Measurements from ENCODE around the gene RBM43. TPM values are rescaled to one million over a fixed set of nuclear protein-coding genes. Genes with fewer than 3 reads are reported as not detected.

RBM43 gene
- total and polyA plus RNA-seq, 2 of the 4 experiments (the other 2 are of a cell fraction) = 1.6 to 3.6 TPM

DNA sequence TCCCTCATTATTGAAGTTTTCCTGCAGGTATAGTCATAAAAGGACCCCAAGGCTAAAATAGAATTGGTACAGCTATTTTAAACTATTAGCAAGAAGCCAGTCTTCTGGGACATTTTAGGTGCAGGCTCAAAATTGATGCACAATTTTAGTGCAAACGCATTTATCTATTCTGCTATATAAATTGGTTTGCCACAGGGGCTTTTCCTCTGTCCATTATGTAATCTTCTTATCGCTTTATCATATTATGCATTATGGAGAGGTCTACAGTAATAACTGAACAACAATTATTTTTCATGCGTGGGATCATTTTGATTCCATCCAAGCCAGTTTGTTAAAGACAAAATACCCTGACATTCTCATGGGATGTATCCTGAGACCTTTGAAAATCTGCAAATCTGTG lies 54.6 kb downstream of the RBM43 start:
- H3K27ac ChIP-seq (ENCODE audit: insufficient read depth, low read length) = no peak overlapping the region
- dilution Hi-C loops (cut with HindIII; ENCODE audit: low sequenced_read_pairs, unreplicated experiment) = no loop called here
- CTCF ChIA-PET = no interaction called here

More for the DNA sequence above, 54.6 kb downstream of the RBM43 start:
- H2BK15ac ChIP-seq (ENCODE audit: low read depth, low read length) = no peak overlapping the region
- peaks cover 2% of the 10 kb centered on the region; the same call in 1 of the 2 replicates for H3K4me1 ChIP-seq (ENCODE audit: control insufficient read depth, insufficient read depth, low read length)
- no peaks in the 10 kb centered on the region for H3K9me3 ChIP-seq (ENCODE audit: control insufficient read depth, insufficient read depth, low read length)
- no peak overlapping the region for H3K56ac ChIP-seq (ENCODE audit: extremely low read depth, insufficient read depth, low read length)
- H4K8ac ChIP-seq (ENCODE audit: low read depth in 2 of 2, low read length in 2 of 2) = no peak overlapping the region
- BruUV-seq (replicated peaks) = no TSS peak
- H2AFZ ChIP-seq (replicated peaks; ENCODE audit: low read length, poor library complexity) = no peak overlapping the region
- H3K14ac ChIP-seq (replicated peaks; ENCODE audit: low read depth, low read length) = no peak overlapping the region
- H3K9me1 ChIP-seq (ENCODE audit: insufficient read depth, low read length) = 0 out of 2 replicates have a peak, but pooled peaks cover 3% of the 10 kb centered on the region
- H3K23ac ChIP-seq (ENCODE audit: low read depth, low read length) = no peak overlapping the region
- no peak overlapping the region for H4K5ac ChIP-seq (ENCODE audit: low read depth, low read length)
- no peaks in the 10 kb centered on the region for H3K36me3 ChIP-seq (ENCODE audit: control insufficient read depth, insufficient read depth, low read length)
- ATAC-seq (ENCODE audit: low read depth) (no peak), DNase-seq (no peak)
- H3K18ac ChIP-seq (ENCODE audit: low read depth, low read length) = no peak overlapping the region
- H2BK120ac ChIP-seq (ENCODE audit: low read depth, low read length) = no peak overlapping the region
- WGBS, 2 experiments (ENCODE audit: extremely low coverage in 2 of 2, insufficient read length in 1 of 2) = no CpG with 5 or more reads among the region's 3 CpGs
- H2BK20ac ChIP-seq (ENCODE audit: low read depth, low read length) = no peak overlapping the region
- H3K79me1 ChIP-seq (ENCODE audit: low read depth in 1 of 2, low read length in 2 of 2) = no peaks in the 10 kb centered on the region
- H2BK5ac ChIP-seq (ENCODE audit: low read depth, low read length, poor library complexity, severe bottlenecking) = no peak overlapping the region
- H2AK5ac ChIP-seq (ENCODE audit: low read depth, low read length) = no peak overlapping the region
- TF ChIP-seq, protein P1, sequence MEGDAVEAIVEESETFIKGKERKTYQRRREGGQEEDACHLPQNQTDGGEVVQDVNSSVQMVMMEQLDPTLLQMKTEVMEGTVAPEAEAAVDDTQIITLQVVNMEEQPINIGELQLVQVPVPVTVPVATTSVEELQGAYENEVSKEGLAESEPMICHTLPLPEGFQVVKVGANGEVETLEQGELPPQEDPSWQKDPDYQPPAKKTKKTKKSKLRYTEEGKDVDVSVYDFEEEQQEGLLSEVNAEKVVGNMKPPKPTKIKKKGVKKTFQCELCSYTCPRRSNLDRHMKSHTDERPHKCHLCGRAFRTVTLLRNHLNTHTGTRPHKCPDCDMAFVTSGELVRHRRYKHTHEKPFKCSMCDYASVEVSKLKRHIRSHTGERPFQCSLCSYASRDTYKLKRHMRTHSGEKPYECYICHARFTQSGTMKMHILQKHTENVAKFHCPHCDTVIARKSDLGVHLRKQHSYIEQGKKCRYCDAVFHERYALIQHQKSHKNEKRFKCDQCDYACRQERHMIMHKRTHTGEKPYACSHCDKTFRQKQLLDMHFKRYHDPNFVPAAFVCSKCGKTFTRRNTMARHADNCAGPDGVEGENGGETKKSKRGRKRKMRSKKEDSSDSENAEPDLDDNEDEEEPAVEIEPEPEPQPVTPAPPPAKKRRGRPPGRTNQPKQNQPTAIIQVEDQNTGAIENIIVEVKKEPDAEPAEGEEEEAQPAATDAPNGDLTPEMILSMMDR (conservative IDR thresholded peaks at IDR 0.05; ENCODE audit: low read depth, low read length) = no peak
- TF ChIP-seq CEBPB (IDR thresholded peaks at IDR 0.05; ENCODE audit: low read depth, low read length) = no peak
- in situ Hi-C loops (cut with MboI; ENCODE audit: low sequenced_read_pairs) = no loop called here
- H3K4me3 ChIP-seq (ENCODE audit: insufficient read depth, low read depth, low read length) = no peak overlapping the region
- no peak overlapping the region for H3K4me2 ChIP-seq (ENCODE audit: low read depth, low read length)
- H3K9ac ChIP-seq (ENCODE audit: low read depth, low read length) = no peak overlapping the region
- H3K4ac ChIP-seq (ENCODE audit: low read depth, low read length) = no peak overlapping the region
- no peak overlapping the region for H4K91ac ChIP-seq (ENCODE audit: insufficient read depth, low read depth, low read length)
- no peaks in the 10 kb centered on the region; the same call in 1 of the 2 replicates for H3K27me3 ChIP-seq (ENCODE audit: control insufficient read depth, insufficient read depth, low read length)
- no peaks in the 10 kb centered on the region for H4K20me1 ChIP-seq (ENCODE audit: insufficient read depth, low read length)
- intact Hi-C loops (cut with micrococcal nuclease) = no loop called here
- POLR2A ChIA-PET (ENCODE audit: unreplicated experiment) = no interaction called here
- H2AK9ac ChIP-seq (replicated peaks; ENCODE audit: low read depth, low read length, poor library complexity) = no peak overlapping the region
